RWPE2 (cell line): ENCODE measurements around the gene CDHR2.

ENCODE experiments used
- ATAC-seq: fragments of 200-7000 bp; cut with Tn5 transposase; 3 replicates; pipeline ENCODE4 v1.9.1; 2021; ENCODE audit warnings: low read depth
- DNase-seq: peaks from one replicate; pipeline ENCODE4 v3.0.0-alpha.2; 2020; ENCODE audit warnings: low spot score
- H3K27ac ChIP-seq: fragments of 450-650 bp; 2 replicates; pipeline ENCODE4 v1.5.1; 2017; ENCODE audit warnings: mild to moderate bottlenecking; ENCODE audit not compliant: poor library complexity, severe bottlenecking
- H3K27me3 ChIP-seq: fragments of 250-450 bp; sonication (Bioruptor Pico); 2 replicates; pipeline ENCODE4 v1.5.1; 2021; ENCODE audit warnings: mild to moderate bottlenecking, moderate library complexity; ENCODE audit not compliant: insufficient read depth, poor library complexity, severe bottlenecking
- H3K36me3 ChIP-seq: fragments of 250-450 bp; sonication (Bioruptor Pico); 2 replicates; pipeline ENCODE4 v1.5.1; 2020; ENCODE audit warnings: low read depth, mild to moderate bottlenecking, moderate library complexity
- H3K4me1 ChIP-seq: fragments of 250-450 bp; sonication (Bioruptor Pico); 2 replicates; pipeline ENCODE4 v1.5.1; 2021; ENCODE audit warnings: mild to moderate bottlenecking, moderate library complexity; ENCODE audit not compliant: insufficient read depth, poor library complexity, severe bottlenecking
- H3K4me3 ChIP-seq: fragments of 250-450 bp; sonication (Bioruptor Pico); 2 replicates; pipeline ENCODE4 v1.5.1; 2021; ENCODE audit warnings: mild to moderate bottlenecking, moderate library complexity; ENCODE audit not compliant: severe bottlenecking
- H3K9me3 ChIP-seq: fragments of 250-450 bp; sonication (Bioruptor Pico); 2 replicates; pipeline ENCODE4 v1.5.1; 2021; ENCODE audit warnings: mild to moderate bottlenecking, moderate library complexity; ENCODE audit not compliant: severe bottlenecking
- CTCF ChIP-seq: fragments of 450-650 bp; IDR thresholded peaks from one replicate; pipeline ENCODE4 v1.5.1; 2017; ENCODE audit warnings: mild to moderate bottlenecking, moderate library complexity; ENCODE audit not compliant: poor library complexity, severe bottlenecking

The CDHR2 gene

GRCh38 chr5:176542596-176543427, 6.3 kb upstream of the CDHR2 start:
- Histone ChIP-seq H3K27ac (peak overlapping the region; percentile 81), H3K4me3 (peak overlapping the region; percentile 68), H3K4me1 (peaks cover 38% of the 10 kb centered on the region), H3K36me3 (no peaks in the 10 kb centered on the region), H3K9me3 (no peaks in the 10 kb centered on the region), H3K27me3 (no peaks in the 10 kb centered on the region)
- ATAC-seq (peak; percentile 1; the same call in 2 of the 3 replicates), DNase-seq (no peak)
- peak; percentile 75 for TF ChIP-seq CTCF

GRCh38 chr5:176543428-176544182, 5.5 kb upstream of the CDHR2 start:
- Histone ChIP-seq H3K27ac (peak overlapping the region; percentile 81), H3K9me3 (no peaks in the 10 kb centered on the region), H3K4me3 (peak overlapping the region; percentile 68), H3K36me3 (no peaks in the 10 kb centered on the region), H3K27me3 (no peaks in the 10 kb centered on the region), H3K4me1 (peaks cover 35% of the 10 kb centered on the region)
- ATAC-seq = peak; percentile 61
- TF ChIP-seq CTCF = no peak
- no peak for DNase-seq

- DNase-seq = no peak
- Histone ChIP-seq H3K4me1 (peaks cover 35% of the 10 kb centered on the region), H3K9me3 (no peaks in the 10 kb centered on the region), H3K36me3 (no peaks in the 10 kb centered on the region), H3K4me3 (no peak overlapping the region), H3K27me3 (no peaks in the 10 kb centered on the region), H3K27ac (peak overlapping the region; percentile 81)
- no peak for TF ChIP-seq CTCF
- ATAC-seq = no peak
These were observed 3.8 kb upstream of the CDHR2 start for GRCh38 chr5:176545388-176545736.

- H3K27me3 ChIP-seq = no peaks in the 10 kb centered on the region
- no peaks in the 10 kb centered on the region for H3K9me3 ChIP-seq
- no peaks in the 10 kb centered on the region for H3K36me3 ChIP-seq
- no peak for TF ChIP-seq CTCF
- H3K4me3 ChIP-seq = no peak overlapping the region
- H3K27ac ChIP-seq = peak overlapping the region; percentile 81
- peak; percentile 17; the same call in 2 of the 3 replicates for ATAC-seq
- H3K4me1 ChIP-seq = peaks cover 35% of the 10 kb centered on the region
- DNase-seq = no peak
These were observed 3.2 kb upstream of the CDHR2 start for GRCh38 chr5:176545737-176546509.
